HFFc6 (cell line): ENCODE results near the gene MARCHF11. TPM values are rescaled to one million over a fixed set of nuclear protein-coding genes. Genes with fewer than 3 reads are reported as not detected.

Experiments used
- DNase-seq: peaks from one replicate; pipeline ENCODE4 v3.0.0-alpha.2; 2018
- H3K27ac Mint-ChIP-seq: 2 replicates; pipeline ENCODE4 v1.8.0; 2020; ENCODE audit warnings: mild to moderate bottlenecking, mixed read lengths
- H3K27me3 Mint-ChIP-seq: 2 replicates; pipeline ENCODE4 v1.8.0; 2021; ENCODE audit warnings: mild to moderate bottlenecking, moderate library complexity, mixed read lengths; ENCODE audit not compliant: insufficient read depth
- H3K36me3 Mint-ChIP-seq: 2 replicates; pipeline ENCODE4 v1.8.0; 2021; ENCODE audit warnings: low read depth, mixed read lengths
- H3K4me1 Mint-ChIP-seq: 2 replicates; pipeline ENCODE4 v1.8.0; 2020; ENCODE audit warnings: low read depth, mixed read lengths
- H3K4me3 Mint-ChIP-seq: 2 replicates; pipeline ENCODE4 v1.8.0; 2020; ENCODE audit warnings: mild to moderate bottlenecking, moderate library complexity, mixed read lengths
- H3K9me3 Mint-ChIP-seq: 2 replicates; pipeline ENCODE4 v1.8.0; 2020; ENCODE audit warnings: mild to moderate bottlenecking, mixed read lengths
- total RNA-seq, 6 experiments: library from RNA; stranded (reverse); fragmentation: NEBNext Ultra II Directional; extraction: Animal tissue kit (Norgen Biotek cat#: 25700); gene quantifications; 2 replicates in 1 of 6; 3 replicates in 5 of 6; pipeline ENCODE4 v1.2.3, GENCODE V29; 2021
- TF ChIP-seq, protein P1 (sequence below): fragments of 200-600 bp; sonication (generic); IDR thresholded peaks from 2 replicates; pipeline ENCODE4 v1.5.0; 2021; ENCODE audit warnings: antibody characterized with exemption, mild to moderate bottlenecking

Gene MARCHF11
- total RNA-seq, 6 experiments from 2014 or later = not detected

DNA sequence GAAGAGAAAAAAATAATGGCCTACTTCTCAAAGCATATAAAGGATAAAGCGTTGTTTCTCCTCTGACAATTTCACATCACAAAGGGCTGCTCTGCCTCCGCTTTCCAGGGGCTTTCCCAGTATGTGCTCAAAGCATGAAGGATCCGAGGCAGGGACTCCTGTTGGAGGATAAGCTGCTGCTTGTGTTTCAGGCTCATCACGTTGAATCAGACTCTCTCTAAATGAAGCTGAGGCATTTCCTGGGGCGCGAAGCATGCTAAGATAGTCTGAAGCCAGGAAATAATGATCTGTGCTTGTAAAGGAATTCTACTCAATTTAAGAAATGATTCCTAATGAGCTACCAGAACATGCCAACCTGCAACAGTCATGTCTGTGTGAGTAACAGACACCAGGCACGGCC is 97.5 kb downstream of the MARCHF11 start:
- Mint-ChIP-seq H3K36me3 (no peaks in the 10 kb centered on the region; the same call in 1 of the 2 replicates), H3K4me1 (no peaks in the 10 kb centered on the region), H3K9me3 (peaks cover 11% of the 10 kb centered on the region; the same call in 1 of the 2 replicates), H3K27ac (no peak overlapping the region), H3K27me3 (no peaks in the 10 kb centered on the region; the same call in 1 of the 2 replicates), H3K4me3 (no peak overlapping the region)
- DNase-seq = no peak
- TF ChIP-seq, protein P1, sequence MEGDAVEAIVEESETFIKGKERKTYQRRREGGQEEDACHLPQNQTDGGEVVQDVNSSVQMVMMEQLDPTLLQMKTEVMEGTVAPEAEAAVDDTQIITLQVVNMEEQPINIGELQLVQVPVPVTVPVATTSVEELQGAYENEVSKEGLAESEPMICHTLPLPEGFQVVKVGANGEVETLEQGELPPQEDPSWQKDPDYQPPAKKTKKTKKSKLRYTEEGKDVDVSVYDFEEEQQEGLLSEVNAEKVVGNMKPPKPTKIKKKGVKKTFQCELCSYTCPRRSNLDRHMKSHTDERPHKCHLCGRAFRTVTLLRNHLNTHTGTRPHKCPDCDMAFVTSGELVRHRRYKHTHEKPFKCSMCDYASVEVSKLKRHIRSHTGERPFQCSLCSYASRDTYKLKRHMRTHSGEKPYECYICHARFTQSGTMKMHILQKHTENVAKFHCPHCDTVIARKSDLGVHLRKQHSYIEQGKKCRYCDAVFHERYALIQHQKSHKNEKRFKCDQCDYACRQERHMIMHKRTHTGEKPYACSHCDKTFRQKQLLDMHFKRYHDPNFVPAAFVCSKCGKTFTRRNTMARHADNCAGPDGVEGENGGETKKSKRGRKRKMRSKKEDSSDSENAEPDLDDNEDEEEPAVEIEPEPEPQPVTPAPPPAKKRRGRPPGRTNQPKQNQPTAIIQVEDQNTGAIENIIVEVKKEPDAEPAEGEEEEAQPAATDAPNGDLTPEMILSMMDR = no peak

DNA sequence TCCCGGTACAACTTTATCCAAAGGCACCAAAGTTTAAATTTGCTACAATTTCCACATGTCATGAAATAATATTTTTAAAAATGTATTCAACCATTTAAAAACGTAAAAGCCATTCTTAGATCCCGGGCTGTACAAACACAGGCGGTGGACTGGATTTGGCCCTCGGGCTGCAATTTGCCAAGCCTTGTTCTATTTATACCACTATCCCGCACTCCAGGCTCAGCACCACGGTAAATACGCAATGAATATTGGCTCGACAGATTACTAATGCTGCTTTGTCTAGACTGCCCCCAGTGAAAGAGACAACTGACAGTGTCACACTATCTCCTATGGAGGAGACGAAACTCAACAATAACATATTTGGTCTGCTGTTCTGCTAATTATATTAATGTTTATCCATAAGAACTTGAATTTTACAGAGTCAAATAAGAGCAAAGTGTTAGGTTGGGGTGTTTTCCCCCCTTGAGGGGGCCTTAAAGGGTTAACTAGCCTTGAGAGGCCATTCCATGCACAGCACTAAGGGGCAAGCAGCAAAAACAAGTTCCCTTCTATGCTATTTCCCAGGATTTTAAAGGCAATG is 98.1 kb downstream of the MARCHF11 start:
- Mint-ChIP-seq H3K27me3 (no peaks in the 10 kb centered on the region; the same call in 1 of the 2 replicates), H3K9me3 (peaks cover 11% of the 10 kb centered on the region; the same call in 1 of the 2 replicates), H3K27ac (no peak overlapping the region), H3K4me3 (no peak overlapping the region), H3K4me1 (no peaks in the 10 kb centered on the region), H3K36me3 (no peaks in the 10 kb centered on the region; the same call in 1 of the 2 replicates)
- TF ChIP-seq, protein P1 = no peak
- no peak for DNase-seq

DNA sequence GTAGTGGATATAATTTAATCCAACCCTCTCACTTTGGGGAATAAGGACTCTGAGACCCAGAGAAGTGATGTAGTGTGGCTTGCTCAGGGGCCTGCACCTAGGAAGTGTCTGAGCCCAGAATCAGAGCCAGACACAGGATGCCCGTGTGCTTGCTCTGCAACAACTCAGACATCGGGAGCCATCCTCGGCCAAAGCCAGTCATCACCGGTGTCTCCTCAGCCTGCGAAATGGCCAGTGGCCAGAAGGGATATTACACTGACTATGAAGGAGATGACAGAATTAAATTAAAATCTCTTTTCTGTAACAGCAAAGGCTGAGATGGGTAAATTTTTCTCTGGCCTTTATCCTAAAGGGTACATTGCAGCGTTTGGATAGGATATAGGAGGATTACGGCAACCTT is 102.9 kb downstream of the MARCHF11 start:
- Mint-ChIP-seq H3K4me3 (no peak overlapping the region), H3K36me3 (no peaks in the 10 kb centered on the region; the same call in 1 of the 2 replicates), H3K4me1 (no peaks in the 10 kb centered on the region), H3K27ac (no peak overlapping the region), H3K27me3 (no peaks in the 10 kb centered on the region; the same call in 1 of the 2 replicates), H3K9me3 (peaks cover 11% of the 10 kb centered on the region; the same call in 1 of the 2 replicates)
- no peak for DNase-seq
- TF ChIP-seq, protein P1 = no peak

DNA sequence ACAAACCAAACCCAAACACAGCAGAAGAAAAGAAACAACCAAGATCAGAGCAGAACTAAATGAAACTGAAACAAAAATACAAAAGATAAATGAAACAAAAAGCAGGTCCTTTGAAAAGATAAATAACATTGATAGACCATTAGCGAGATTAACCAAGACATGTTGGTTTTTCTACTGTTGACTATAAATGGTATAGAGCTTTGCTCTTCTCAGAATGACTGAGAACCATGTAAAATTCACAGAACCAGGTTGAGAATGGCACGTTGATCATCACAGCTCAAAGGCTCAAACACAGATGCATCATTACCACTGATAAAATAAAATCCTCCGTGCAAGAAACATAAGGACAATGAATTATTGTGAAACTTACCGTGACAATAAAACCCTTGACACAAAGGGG is 105.2 kb downstream of the MARCHF11 start:
- TF ChIP-seq, protein P1 = no peak
- no peaks in the 10 kb centered on the region for H3K9me3 Mint-ChIP-seq
- no peaks in the 10 kb centered on the region for H3K27me3 Mint-ChIP-seq
- no peaks in the 10 kb centered on the region for H3K4me1 Mint-ChIP-seq
- DNase-seq = no peak
- no peak overlapping the region for H3K27ac Mint-ChIP-seq
- H3K4me3 Mint-ChIP-seq = no peak overlapping the region
- H3K36me3 Mint-ChIP-seq = no peaks in the 10 kb centered on the region

DNA sequence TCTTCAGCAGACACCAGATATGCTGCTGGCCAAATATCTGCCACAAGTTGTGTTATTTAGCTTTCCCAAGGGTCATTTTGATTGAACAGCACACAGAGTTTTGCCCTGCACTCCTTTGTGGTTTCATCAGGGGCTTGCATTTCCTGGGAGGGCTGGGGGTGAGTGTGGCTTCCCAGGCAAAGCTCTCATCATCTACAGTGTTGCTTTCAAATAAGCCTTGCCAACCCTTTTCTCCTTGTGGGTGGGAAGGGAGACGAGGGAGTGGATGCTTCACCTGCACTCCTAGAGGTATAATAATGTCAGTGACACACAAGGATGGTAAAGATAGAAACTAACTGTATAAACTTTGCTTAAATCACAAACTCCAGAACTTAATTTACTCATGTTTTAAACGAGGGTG is 107.0 kb downstream of the MARCHF11 start:
- no peak overlapping the region for H3K27ac Mint-ChIP-seq
- H3K27me3 Mint-ChIP-seq = no peaks in the 10 kb centered on the region
- DNase-seq = no peak
- H3K4me3 Mint-ChIP-seq = no peak overlapping the region
- no peaks in the 10 kb centered on the region for H3K9me3 Mint-ChIP-seq
- TF ChIP-seq, protein P1 = no peak
- no peaks in the 10 kb centered on the region for H3K36me3 Mint-ChIP-seq
- H3K4me1 Mint-ChIP-seq = no peaks in the 10 kb centered on the region
